ENCODE data around the gene LIMK1.
"Not testable (repeated sequence)": the region's sequence is repeated elsewhere in the genome, so short reads cannot be mapped to it uniquely, and the experiment has no call there.

LIMK1 gene

DNA sequence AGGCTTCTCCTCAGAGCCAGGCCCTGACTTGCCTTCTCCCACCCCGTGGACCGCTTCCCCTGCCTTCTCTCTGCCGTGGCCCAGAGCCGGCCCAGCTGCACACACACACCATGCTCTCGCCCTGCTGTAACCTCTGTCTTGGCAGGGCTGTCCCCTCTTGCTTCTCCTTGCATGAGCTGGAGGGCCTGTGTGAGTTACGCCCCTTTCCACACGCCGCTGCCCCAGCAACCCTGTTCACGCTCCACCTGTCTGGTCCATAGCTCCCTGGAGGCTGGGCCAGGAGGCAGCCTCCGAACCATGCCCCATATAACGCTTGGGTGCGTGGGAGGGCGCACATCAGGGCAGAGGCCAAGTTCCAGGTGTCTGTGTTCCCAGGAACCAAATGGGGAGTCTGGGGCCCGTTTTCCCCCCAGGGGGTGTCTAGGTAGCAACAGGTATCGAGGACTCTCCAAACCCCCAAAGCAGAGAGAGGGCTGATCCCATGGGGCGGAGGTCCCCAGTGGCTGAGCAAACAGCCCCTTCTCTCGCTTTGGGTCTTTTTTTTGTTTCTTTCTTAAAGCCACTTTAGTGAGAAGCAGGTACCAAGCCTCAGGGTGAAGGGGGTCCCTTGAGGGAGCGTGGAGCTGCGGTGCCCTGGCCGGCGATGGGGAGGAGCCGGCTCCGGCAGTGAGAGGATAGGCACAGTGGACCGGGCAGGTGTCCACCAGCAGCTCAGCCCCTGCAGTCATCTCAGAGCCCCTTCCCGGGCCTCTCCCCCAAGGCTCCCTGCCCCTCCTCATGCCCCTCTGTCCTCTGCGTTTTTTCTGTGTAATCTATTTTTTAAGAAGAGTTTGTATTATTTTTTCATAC, 38.0 kb downstream of the LIMK1 start:
- DNase-seq (ENCODE audit: low read depth), result no peak
- TF ChIP-seq, protein P1, sequence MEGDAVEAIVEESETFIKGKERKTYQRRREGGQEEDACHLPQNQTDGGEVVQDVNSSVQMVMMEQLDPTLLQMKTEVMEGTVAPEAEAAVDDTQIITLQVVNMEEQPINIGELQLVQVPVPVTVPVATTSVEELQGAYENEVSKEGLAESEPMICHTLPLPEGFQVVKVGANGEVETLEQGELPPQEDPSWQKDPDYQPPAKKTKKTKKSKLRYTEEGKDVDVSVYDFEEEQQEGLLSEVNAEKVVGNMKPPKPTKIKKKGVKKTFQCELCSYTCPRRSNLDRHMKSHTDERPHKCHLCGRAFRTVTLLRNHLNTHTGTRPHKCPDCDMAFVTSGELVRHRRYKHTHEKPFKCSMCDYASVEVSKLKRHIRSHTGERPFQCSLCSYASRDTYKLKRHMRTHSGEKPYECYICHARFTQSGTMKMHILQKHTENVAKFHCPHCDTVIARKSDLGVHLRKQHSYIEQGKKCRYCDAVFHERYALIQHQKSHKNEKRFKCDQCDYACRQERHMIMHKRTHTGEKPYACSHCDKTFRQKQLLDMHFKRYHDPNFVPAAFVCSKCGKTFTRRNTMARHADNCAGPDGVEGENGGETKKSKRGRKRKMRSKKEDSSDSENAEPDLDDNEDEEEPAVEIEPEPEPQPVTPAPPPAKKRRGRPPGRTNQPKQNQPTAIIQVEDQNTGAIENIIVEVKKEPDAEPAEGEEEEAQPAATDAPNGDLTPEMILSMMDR (IDR thresholded peaks at IDR 0.05; ENCODE audit: control insufficient read depth, insufficient read depth, low read depth, low read length, missing control alignments), result no peak

DNA sequence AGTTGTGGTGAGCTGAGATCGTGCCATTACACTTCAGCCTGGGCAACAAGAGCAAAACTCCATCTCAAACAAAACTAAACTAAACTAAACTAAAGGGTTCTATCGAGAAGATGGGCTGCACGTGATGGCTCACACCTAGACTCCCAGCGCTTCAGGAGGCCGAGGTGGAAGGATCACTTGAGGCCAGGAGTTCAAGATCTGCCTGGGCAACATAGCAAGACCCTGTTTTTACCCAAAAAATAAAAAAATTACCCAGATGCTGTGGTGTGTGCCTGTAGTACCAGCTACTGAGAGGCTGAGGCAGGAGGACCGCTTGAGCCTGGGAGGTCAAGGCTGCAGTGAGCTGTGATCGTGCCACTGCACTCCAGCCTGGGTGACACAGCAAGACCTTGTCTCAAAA, 40.3 kb downstream of the LIMK1 start:
- not testable (repeated sequence) for H3K4me3 ChIP-seq (ENCODE audit: control insufficient read depth, low read depth, low read length); DNase-seq (ENCODE audit: low read depth)

More for the DNA sequence above, 38.0 kb downstream of the LIMK1 start:
- no peak overlapping the region for H3K4me3 ChIP-seq (ENCODE audit: control insufficient read depth, low read depth, low read length)

DNA sequence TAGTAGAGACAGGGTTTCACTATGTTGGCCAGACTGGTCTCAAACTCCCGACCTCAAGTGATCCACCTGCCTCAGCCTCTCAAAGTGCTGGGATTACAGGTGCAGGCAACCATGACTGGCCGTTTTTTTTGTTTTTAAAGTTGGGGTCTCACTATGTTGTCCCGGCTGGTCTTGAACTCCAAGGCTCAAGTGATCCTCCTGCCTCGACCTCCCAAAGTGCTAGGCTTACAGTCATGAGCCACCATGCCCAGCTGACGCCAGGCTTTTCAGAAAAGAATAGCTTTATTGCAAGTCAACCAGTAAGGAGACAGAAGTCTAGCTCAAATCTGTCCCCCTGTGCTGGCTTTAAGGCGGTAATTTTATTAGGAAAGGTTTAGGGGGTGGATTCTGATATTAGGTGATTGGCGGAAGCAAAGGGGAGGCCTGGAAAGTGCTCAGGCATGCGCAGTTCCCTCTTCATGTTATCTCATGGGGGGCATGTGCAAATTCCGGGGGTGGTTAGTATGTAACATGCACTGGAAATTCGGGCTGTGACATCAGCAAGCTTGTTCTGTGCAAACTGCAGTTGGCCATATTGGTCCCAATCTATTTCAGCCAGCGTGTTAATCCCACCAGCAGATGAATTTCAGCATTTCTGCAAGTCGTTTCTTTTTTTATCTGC, 42.7 kb downstream of the LIMK1 start:
- no peak for DNase-seq (ENCODE audit: low read depth)
- H3K4me3 ChIP-seq (ENCODE audit: control insufficient read depth, low read depth, low read length), result no peak overlapping the region
- TF ChIP-seq, protein P1 (IDR thresholded peaks at IDR 0.05; ENCODE audit: control insufficient read depth, insufficient read depth, low read depth, low read length, missing control alignments), result no peak

DNA sequence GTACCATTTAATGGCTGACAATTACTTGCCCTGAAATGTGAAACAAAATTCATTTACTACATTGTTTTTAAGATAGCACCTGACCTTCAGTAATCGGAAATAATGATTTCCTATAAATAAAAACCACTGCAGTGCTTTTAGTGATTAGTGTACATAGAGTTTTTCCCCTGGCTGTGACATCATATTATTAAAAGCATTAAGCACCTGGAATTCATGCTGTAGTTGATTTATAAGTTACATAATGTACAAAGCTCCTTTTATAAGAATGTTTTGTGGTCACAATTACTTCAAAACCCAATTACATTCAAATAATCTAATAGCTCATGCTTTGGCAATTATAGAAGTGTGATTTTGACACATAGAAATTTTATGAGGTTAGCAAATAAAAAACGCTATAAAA, 46.3 kb downstream of the LIMK1 start:
- no peak overlapping the region for H3K4me3 ChIP-seq (ENCODE audit: control insufficient read depth, low read depth, low read length)
- DNase-seq (ENCODE audit: low read depth), result no peak

DNA sequence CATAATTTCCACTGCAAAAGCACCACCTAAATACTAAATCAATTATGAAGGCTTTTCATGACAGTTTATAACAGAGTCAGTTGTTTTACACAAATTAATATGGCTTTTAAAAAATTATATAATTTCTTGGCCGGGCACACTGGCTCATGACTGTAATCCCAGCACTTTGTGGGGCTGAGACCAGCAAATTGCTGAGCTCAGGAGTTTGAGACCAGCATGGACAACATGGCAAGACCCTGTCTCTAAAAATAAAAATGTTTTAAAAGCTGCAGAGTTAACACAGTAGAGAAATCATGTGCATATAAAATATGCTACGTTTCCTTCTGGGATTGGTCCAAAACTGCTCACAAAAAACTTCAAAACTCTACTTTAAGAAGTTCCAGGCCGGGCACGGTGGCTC, 46.9 kb downstream of the LIMK1 start:
- no peak for DNase-seq (ENCODE audit: low read depth)
- TF ChIP-seq, protein P1 (IDR thresholded peaks at IDR 0.05; ENCODE audit: control insufficient read depth, insufficient read depth, low read depth, low read length, missing control alignments), result no peak
- H3K4me3 ChIP-seq (ENCODE audit: control insufficient read depth, low read depth, low read length), result no peak overlapping the region

More for the DNA sequence above, 46.3 kb downstream of the LIMK1 start:
- TF ChIP-seq, protein P1 (IDR thresholded peaks at IDR 0.05; ENCODE audit: control insufficient read depth, insufficient read depth, low read depth, low read length, missing control alignments), result no peak

DNA sequence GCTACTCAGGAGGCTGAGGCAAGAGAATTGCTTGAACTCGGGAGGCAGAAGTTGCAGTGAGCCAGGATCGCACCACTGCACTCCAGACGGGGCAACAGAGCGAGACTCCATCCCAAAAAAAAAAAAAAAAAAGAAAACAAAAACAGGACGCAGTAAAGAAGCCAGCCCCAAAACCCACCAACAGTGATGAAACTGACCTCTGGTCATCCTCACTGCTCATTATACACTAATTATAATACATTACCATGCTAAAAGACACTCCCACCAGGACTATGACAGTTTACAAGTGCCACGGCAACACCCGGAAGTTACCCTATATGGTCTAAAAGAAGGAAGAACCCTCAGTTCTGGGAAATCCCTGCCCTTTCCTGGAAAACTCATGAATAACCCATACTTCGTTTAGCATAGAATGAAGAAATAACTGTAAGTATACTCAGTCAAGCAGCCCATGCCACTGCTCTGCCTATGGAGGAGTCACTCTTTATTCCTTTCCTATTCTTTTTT, 50.6 kb downstream of the LIMK1 start:
- DNase-seq (ENCODE audit: low read depth), result no peak
- no peak overlapping the region for H3K4me3 ChIP-seq (ENCODE audit: control insufficient read depth, low read depth, low read length)
- TF ChIP-seq, protein P1 (IDR thresholded peaks at IDR 0.05; ENCODE audit: control insufficient read depth, insufficient read depth, low read depth, low read length, missing control alignments), result no peak

DNA sequence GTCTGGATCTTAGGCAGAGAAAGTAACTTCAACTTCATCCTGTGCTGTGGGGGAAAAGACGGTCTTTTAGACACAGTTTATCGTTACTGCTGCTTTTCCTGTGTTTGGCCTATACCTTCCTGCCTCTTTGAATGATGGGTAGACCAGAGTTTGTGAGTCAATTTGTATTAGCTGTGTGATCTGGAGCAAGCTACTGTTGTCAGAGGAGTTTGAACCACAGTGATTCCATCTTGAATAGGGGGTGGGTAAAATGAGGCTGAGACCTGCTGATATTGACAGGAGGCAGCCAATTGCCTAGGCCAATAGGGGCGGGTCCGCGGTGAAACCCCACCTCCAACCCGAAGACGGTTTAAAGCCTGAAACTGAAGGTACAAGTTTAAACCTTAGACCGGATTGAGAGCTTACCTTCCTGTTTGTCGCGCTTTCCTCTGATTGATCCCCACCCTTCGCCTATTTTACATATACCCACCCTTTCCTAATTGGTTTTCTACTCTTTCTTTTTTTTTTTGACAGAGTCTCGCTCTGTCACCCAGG, 54.8 kb downstream of the LIMK1 start:
- TF ChIP-seq, protein P1 (IDR thresholded peaks at IDR 0.05; ENCODE audit: control insufficient read depth, insufficient read depth, low read depth, low read length, missing control alignments), result no peak
- H3K4me3 ChIP-seq (ENCODE audit: control insufficient read depth, low read depth, low read length), result no peak overlapping the region
- no peak for DNase-seq (ENCODE audit: low read depth)
